Transverse colon (tissue), 3 donors: ENCODE measurements around the gene CIAPIN1.

Experiments used
- CTCF ChIP-seq, 5 experiments: fragments of 200-600 bp in 3 of 5; fragments of 450-650 bp in 2 of 5; sonication (generic) in 3 of 5; IDR thresholded peaks; 1 replicate in 2 of 5; 2 replicates in 3 of 5; pipeline ENCODE4 v1.5.1; 2016 to 2017; ENCODE audit warnings: antibody characterized with exemption in 5 of 5, inconsistent platforms in 3 of 5, mild to moderate bottlenecking in 2 of 5, moderate library complexity in 1 of 5
- EP300 ChIP-seq: sonication (generic); formaldehyde crosslinking; IDR thresholded peaks from one replicate; pipeline ENCODE4 v1.6.1; 2017; ENCODE audit warnings: antibody characterized with exemption, low read depth
- POLR2A ChIP-seq: fragments of 450-650 bp; IDR thresholded peaks from one replicate; pipeline ENCODE4 v1.6.1; 2016; ENCODE audit warnings: antibody characterized with exemption, mild to moderate bottlenecking, moderate library complexity

GRCh38 chr16:57413733-57414132 is 33.5 kb downstream of the CIAPIN1 start:
- TF ChIP-seq EP300 (no peak), CTCF (IDR thresholded peaks at IDR 0.05) (no peak), POLR2A (no peak)
